Measurements from ENCODE around the gene ATG4B. TPM values are rescaled to one million over a fixed set of nuclear protein-coding genes. Genes with fewer than 3 reads are reported as not detected.

The ATG4B gene
- total and polyA plus RNA-seq, 2 experiments from 2014 or later = 105 to 110 TPM

DNA sequence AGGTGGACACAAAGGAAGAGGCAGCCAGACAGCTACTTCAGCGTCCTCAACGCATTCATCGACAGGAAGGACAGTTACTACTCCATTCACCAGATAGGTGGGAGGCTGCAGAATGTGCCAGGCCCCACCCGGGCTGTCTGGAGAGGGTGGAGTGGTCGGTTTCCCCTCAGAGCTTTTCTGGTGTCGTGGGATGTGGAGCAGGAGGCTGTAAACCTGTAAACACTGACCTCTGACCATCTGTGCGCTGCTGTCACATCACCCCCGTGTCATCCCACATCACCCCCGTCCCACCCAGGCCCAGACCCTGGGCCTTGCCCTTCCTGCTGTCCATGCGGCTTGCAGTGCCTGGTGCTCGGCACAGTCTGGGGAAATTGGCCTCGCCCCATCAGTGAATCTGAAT is 17.1 kb downstream of the ATG4B start:
- H3K36me3 ChIP-seq = peaks cover 28% of the 10 kb centered on the region

DNA sequence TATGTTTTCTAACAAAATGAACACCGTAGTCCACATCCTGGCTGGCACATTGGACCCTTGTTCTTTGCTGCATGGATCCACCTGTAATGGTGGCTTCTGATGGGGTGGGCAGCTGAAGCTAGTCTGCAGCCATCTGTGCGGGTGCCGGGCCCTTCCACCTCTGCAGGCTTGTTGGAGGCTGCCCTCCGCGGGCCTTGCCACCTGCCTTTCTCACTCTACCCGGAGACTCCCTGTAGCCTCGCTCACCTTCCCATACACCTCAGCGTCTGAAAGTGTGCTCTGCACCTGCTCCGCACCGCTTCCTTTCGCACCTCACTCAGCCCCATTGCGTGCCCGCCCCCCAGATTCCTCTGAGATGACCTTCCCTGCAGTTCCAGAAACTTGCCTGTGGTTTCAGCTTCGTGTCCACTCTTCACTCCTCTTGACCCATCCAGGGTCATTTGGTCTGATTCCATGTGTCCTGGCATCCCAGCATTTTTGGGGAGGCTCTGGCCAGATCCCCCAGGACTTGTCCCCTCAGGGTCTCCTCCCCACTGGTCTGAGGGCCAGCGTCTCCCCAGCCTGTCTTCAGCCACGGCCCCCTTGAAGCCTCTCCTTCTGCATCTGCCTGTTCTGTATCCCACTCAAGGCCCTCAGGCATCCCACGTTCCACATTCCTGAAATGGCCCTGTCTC is 18.2 kb downstream of the ATG4B start:
- Histone ChIP-seq H3K4me1 (ENCODE audit: low read depth) (no peaks in the 10 kb centered on the region), H3K9me3 (ENCODE audit: low read depth) (no peaks in the 10 kb centered on the region), H3K27me3 (no peaks in the 10 kb centered on the region), H3K36me3 (peaks cover 28% of the 10 kb centered on the region), H3K27ac (no peak overlapping the region), H3K4me3 (no peak overlapping the region)
- TF ChIP-seq, protein P1, sequence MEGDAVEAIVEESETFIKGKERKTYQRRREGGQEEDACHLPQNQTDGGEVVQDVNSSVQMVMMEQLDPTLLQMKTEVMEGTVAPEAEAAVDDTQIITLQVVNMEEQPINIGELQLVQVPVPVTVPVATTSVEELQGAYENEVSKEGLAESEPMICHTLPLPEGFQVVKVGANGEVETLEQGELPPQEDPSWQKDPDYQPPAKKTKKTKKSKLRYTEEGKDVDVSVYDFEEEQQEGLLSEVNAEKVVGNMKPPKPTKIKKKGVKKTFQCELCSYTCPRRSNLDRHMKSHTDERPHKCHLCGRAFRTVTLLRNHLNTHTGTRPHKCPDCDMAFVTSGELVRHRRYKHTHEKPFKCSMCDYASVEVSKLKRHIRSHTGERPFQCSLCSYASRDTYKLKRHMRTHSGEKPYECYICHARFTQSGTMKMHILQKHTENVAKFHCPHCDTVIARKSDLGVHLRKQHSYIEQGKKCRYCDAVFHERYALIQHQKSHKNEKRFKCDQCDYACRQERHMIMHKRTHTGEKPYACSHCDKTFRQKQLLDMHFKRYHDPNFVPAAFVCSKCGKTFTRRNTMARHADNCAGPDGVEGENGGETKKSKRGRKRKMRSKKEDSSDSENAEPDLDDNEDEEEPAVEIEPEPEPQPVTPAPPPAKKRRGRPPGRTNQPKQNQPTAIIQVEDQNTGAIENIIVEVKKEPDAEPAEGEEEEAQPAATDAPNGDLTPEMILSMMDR (IDR thresholded peaks at IDR 0.05; ENCODE audit: low read depth, low read length) = no peak
- no peak for DNase-seq (ENCODE audit: low read depth in 1 of 2, low spot score in 1 of 2)

More for the DNA sequence above, 17.1 kb downstream of the ATG4B start:
- no peaks in the 10 kb centered on the region for H3K9me3 ChIP-seq (ENCODE audit: low read depth)
- no peak overlapping the region for H3K4me3 ChIP-seq
- no peak overlapping the region for H3K27ac ChIP-seq
- TF ChIP-seq, protein P1 (IDR thresholded peaks at IDR 0.05; ENCODE audit: low read depth, low read length) = no peak
- no peaks in the 10 kb centered on the region for H3K4me1 ChIP-seq (ENCODE audit: low read depth)
- no peak for DNase-seq (ENCODE audit: low read depth in 1 of 2, low spot score in 1 of 2)
- H3K27me3 ChIP-seq = no peaks in the 10 kb centered on the region

DNA sequence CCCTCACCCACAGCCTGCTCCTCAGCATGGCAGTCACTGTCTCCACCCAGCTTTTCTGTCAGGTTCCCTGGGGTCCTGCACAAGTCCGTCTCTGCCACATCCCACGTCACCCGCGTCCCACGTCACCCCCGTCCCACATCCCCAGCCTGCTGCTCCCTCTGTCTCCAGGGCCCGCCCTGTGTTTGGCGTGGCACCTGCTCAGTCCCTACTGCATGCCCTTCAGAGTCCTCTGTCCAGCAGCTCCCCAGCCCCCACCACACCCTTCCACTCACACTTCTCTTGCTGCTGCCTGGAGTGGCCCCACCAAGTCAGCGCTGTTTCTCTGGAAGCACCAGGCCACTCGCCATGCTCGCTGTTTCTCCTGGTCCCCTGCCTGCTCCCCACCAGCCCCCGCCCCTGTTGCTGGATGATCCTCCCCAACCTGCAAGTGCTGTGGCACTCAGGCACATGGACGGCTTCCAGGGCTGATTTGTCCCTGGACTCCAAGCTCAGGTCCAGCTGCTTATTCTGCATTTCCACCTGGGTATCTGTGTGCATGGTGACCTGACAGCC is 18.8 kb downstream of the ATG4B start:
- H3K4me1 ChIP-seq (ENCODE audit: low read depth) = no peaks in the 10 kb centered on the region
- no peaks in the 10 kb centered on the region for H3K27me3 ChIP-seq
- H3K4me3 ChIP-seq = no peak overlapping the region
- H3K27ac ChIP-seq = no peak overlapping the region
- no peaks in the 10 kb centered on the region for H3K9me3 ChIP-seq (ENCODE audit: low read depth)
- TF ChIP-seq, protein P1 (IDR thresholded peaks at IDR 0.05; ENCODE audit: low read depth, low read length) = no peak
- no peak for DNase-seq (ENCODE audit: low read depth in 1 of 2, low spot score in 1 of 2)
- peaks cover 25% of the 10 kb centered on the region for H3K36me3 ChIP-seq

DNA sequence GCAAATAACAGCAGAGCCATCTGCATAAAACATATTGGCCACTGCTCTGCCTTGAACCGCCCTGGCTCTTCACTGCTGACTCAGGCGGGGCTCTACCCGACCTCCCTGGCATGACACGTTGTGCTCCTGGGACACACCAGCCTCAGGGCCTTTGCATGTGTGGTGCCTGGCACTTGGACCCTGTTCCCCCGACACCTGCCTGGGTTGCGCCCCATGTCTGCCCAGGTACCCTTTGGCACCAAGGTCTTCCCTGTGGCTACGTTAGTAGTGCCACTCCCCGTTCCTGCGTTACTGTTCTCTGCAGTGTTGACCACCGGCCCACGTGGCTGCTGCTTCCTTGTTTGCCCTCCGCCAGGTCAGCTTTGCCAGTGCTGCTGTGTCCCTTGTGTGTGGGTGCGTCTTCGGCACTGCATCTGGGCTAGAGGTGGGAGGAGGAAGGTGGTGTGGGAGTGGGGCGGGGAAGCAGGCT is 20.3 kb downstream of the ATG4B start:
- peaks cover 15% of the 10 kb centered on the region for H3K36me3 ChIP-seq
- H3K4me3 ChIP-seq = no peak overlapping the region
- no peaks in the 10 kb centered on the region for H3K27me3 ChIP-seq
- TF ChIP-seq, protein P1 (IDR thresholded peaks at IDR 0.05; ENCODE audit: low read depth, low read length) = no peak
- no peaks in the 10 kb centered on the region for H3K9me3 ChIP-seq (ENCODE audit: low read depth)
- no peaks in the 10 kb centered on the region for H3K4me1 ChIP-seq (ENCODE audit: low read depth)
- DNase-seq (ENCODE audit: low read depth in 1 of 2, low spot score in 1 of 2) = no peak
- H3K27ac ChIP-seq = no peak overlapping the region

DNA sequence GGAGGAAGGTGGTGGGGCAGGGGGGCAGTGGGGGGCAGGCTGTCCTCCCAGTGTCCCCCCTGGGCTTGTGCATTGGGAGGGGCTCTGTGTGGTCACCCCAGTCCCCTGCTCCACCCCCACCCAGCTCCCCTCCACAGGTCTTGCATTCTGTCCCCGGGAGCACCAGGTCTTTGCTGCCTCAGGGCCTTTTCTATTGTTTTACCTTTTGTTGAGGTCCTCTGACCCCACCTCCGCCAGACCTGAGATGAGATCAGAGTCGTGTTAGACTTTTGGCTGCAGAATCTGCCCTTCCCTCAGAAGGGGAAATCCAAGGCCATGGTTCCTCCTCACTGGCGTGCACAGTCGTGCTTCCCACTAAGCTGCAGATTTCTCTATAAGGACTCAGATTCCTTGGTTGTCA is 20.8 kb downstream of the ATG4B start:
- H3K9me3 ChIP-seq (ENCODE audit: low read depth) = no peaks in the 10 kb centered on the region
- DNase-seq (ENCODE audit: low read depth in 1 of 2, low spot score in 1 of 2) = no peak
- H3K36me3 ChIP-seq = peaks cover 14% of the 10 kb centered on the region
- no peaks in the 10 kb centered on the region for H3K4me1 ChIP-seq (ENCODE audit: low read depth)
- H3K27ac ChIP-seq = no peak overlapping the region
- no peaks in the 10 kb centered on the region for H3K27me3 ChIP-seq
- no peak overlapping the region for H3K4me3 ChIP-seq
- TF ChIP-seq, protein P1 (IDR thresholded peaks at IDR 0.05; ENCODE audit: low read depth, low read length) = no peak
